GM23338 (cell line): ENCODE data around the gene GDPD4.

Experiments
- CREB1 ChIP-seq: fragments of 250-450 bp; sonication (Bioruptor Pico); IDR thresholded peaks from 2 replicates; pipeline ENCODE4 v1.5.0; 2020; ENCODE audit warnings: low read depth, mild to moderate bottlenecking, moderate library complexity
- EZH2 ChIP-seq: fragments of 200-600 bp; sonication (generic); IDR thresholded peaks from one replicate; pipeline ENCODE4 v1.8.0; 2017; ENCODE audit warnings: antibody characterized with exemption, mild to moderate bottlenecking, low read depth; ENCODE audit not compliant: unreplicated experiment
- EZH2phosphoT487 ChIP-seq: fragments of 200-600 bp; sonication (generic); IDR thresholded peaks from one replicate; pipeline ENCODE4 v1.8.1; 2018; ENCODE audit warnings: antibody characterized with exemption; ENCODE audit not compliant: unreplicated experiment
- JUNB ChIP-seq: IDR thresholded peaks from one replicate; pipeline ENCODE4 v1.6.1; 2016; ENCODE audit warnings: antibody characterized with exemption; ENCODE audit not compliant: unreplicated experiment
- NANOG ChIP-seq: IDR thresholded peaks from 2 replicates; pipeline ENCODE4 v1.6.1; 2016; ENCODE audit warnings: antibody characterized with exemption, borderline replicate concordance
- POLR2AphosphoS5 ChIP-seq: IDR thresholded peaks from 2 replicates; pipeline ENCODE4 v1.6.1; 2016; ENCODE audit warnings: antibody characterized with exemption, low read depth
- ZNF114 ChIP-seq: fragments of 250-450 bp; sonication (Bioruptor Pico); IDR thresholded peaks from 2 replicates; pipeline ENCODE4 v1.5.0; 2020; ENCODE audit warnings: mild to moderate bottlenecking, moderate library complexity
- TF ChIP-seq, protein P1 (sequence below), 2 experiments: fragments of 200-600 bp in 1 of 2; sonication (generic) in 1 of 2; conservative IDR thresholded peaks; 2 replicates each; pipeline versions ENCODE4 v1.5.1 to v1.6.1; 2016 to 2017; ENCODE audit warnings: antibody characterized with exemption in 2 of 2, low read depth in 2 of 2, mild to moderate bottlenecking in 2 of 2, moderate library complexity in 1 of 2
- TF ChIP-seq, protein P2 (sequence below): fragments of 250-450 bp; sonication (Bioruptor Pico); IDR thresholded peaks from 2 replicates; pipeline ENCODE4 v1.5.0; 2020; ENCODE audit warnings: mild to moderate bottlenecking, moderate library complexity
- TF ChIP-seq, protein P3 (sequence below): IDR thresholded peaks from one replicate; pipeline ENCODE4 v1.6.1; 2018; ENCODE audit warnings: antibody characterized with exemption; ENCODE audit not compliant: unreplicated experiment

DNA sequence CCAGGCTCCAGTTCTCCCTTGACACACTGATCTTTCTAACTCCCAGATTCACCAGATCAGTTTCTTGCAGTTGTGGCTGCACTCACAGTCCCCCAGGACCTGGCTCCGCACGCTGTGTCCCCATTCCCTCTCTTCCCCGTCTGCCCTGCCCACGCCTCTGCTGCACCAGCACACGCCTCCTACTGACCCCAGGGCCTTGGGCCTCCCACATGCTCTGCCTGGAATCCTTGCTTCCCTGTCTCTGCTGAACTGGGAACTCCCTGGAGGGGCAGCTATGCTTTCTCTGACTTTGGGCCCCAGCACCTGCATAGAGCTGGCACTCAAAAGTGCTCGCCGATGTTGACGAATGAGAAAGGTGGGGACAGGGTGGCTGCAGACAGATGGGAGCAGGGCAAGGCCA lies 104.5 kb downstream of the GDPD4 start:
- TF ChIP-seq, protein P1, sequence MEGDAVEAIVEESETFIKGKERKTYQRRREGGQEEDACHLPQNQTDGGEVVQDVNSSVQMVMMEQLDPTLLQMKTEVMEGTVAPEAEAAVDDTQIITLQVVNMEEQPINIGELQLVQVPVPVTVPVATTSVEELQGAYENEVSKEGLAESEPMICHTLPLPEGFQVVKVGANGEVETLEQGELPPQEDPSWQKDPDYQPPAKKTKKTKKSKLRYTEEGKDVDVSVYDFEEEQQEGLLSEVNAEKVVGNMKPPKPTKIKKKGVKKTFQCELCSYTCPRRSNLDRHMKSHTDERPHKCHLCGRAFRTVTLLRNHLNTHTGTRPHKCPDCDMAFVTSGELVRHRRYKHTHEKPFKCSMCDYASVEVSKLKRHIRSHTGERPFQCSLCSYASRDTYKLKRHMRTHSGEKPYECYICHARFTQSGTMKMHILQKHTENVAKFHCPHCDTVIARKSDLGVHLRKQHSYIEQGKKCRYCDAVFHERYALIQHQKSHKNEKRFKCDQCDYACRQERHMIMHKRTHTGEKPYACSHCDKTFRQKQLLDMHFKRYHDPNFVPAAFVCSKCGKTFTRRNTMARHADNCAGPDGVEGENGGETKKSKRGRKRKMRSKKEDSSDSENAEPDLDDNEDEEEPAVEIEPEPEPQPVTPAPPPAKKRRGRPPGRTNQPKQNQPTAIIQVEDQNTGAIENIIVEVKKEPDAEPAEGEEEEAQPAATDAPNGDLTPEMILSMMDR (conservative IDR thresholded peaks at IDR 0.05; ENCODE audit: low read depth in 2 of 2), result no peak
- TF ChIP-seq, protein P2, sequence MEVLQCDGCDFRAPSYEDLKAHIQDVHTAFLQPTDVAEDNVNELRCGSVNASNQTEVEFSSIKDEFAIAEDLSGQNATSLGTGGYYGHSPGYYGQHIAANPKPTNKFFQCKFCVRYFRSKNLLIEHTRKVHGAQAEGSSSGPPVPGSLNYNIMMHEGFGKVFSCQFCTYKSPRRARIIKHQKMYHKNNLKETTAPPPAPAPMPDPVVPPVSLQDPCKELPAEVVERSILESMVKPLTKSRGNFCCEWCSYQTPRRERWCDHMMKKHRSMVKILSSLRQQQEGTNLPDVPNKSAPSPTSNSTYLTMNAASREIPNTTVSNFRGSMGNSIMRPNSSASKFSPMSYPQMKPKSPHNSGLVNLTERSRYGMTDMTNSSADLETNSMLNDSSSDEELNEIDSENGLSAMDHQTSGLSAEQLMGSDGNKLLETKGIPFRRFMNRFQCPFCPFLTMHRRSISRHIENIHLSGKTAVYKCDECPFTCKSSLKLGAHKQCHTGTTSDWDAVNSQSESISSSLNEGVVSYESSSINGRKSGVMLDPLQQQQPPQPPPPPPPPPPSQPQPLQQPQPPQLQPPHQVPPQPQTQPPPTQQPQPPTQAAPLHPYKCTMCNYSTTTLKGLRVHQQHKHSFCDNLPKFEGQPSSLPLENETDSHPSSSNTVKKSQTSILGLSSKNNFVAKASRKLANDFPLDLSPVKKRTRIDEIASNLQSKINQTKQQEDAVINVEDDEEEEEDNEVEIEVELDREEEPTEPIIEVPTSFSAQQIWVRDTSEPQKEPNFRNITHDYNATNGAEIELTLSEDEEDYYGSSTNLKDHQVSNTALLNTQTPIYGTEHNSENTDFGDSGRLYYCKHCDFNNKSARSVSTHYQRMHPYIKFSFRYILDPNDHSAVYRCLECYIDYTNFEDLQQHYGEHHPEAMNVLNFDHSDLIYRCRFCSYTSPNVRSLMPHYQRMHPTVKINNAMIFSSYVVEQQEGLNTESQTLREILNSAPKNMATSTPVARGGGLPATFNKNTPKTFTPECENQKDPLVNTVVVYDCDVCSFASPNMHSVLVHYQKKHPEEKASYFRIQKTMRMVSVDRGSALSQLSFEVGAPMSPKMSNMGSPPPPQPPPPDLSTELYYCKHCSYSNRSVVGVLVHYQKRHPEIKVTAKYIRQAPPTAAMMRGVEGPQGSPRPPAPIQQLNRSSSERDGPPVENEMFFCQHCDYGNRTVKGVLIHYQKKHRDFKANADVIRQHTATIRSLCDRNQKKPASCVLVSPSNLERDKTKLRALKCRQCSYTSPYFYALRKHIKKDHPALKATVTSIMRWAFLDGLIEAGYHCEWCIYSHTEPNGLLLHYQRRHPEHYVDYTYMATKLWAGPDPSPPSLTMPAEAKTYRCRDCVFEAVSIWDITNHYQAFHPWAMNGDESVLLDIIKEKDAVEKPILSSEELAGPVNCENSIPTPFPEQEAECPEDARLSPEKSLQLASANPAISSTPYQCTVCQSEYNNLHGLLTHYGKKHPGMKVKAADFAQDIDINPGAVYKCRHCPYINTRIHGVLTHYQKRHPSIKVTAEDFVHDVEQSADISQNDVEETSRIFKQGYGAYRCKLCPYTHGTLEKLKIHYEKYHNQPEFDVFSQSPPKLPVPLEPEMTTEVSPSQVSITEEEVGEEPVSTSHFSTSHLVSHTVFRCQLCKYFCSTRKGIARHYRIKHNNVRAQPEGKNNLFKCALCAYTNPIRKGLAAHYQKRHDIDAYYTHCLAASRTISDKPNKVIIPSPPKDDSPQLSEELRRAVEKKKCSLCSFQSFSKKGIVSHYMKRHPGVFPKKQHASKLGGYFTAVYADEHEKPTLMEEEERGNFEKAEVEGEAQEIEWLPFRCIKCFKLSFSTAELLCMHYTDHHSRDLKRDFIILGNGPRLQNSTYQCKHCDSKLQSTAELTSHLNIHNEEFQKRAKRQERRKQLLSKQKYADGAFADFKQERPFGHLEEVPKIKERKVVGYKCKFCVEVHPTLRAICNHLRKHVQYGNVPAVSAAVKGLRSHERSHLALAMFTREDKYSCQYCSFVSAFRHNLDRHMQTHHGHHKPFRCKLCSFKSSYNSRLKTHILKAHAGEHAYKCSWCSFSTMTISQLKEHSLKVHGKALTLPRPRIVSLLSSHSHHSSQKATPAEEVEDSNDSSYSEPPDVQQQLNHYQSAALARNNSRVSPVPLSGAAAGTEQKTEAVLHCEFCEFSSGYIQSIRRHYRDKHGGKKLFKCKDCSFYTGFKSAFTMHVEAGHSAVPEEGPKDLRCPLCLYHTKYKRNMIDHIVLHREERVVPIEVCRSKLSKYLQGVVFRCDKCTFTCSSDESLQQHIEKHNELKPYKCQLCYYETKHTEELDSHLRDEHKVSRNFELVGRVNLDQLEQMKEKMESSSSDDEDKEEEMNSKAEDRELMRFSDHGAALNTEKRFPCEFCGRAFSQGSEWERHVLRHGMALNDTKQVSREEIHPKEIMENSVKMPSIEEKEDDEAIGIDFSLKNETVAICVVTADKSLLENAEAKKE (CRISPR knock-in tag), result no peak
- no peak for TF ChIP-seq EZH2
- TF ChIP-seq POLR2AphosphoS5, result no peak
- TF ChIP-seq, protein P3, sequence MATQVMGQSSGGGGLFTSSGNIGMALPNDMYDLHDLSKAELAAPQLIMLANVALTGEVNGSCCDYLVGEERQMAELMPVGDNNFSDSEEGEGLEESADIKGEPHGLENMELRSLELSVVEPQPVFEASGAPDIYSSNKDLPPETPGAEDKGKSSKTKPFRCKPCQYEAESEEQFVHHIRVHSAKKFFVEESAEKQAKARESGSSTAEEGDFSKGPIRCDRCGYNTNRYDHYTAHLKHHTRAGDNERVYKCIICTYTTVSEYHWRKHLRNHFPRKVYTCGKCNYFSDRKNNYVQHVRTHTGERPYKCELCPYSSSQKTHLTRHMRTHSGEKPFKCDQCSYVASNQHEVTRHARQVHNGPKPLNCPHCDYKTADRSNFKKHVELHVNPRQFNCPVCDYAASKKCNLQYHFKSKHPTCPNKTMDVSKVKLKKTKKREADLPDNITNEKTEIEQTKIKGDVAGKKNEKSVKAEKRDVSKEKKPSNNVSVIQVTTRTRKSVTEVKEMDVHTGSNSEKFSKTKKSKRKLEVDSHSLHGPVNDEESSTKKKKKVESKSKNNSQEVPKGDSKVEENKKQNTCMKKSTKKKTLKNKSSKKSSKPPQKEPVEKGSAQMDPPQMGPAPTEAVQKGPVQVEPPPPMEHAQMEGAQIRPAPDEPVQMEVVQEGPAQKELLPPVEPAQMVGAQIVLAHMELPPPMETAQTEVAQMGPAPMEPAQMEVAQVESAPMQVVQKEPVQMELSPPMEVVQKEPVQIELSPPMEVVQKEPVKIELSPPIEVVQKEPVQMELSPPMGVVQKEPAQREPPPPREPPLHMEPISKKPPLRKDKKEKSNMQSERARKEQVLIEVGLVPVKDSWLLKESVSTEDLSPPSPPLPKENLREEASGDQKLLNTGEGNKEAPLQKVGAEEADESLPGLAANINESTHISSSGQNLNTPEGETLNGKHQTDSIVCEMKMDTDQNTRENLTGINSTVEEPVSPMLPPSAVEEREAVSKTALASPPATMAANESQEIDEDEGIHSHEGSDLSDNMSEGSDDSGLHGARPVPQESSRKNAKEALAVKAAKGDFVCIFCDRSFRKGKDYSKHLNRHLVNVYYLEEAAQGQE, result no peak
- no peak for TF ChIP-seq EZH2phosphoT487
- no peak for TF ChIP-seq CREB1
- no peak for TF ChIP-seq JUNB
- TF ChIP-seq ZNF114, result no peak
- TF ChIP-seq NANOG, result no peak
